HL-60/S4 treated with phorbol 12-myristate 13-acetate at 8.2 ng/mL for 4 days and 3 days (cell line): ENCODE results near the gene UTF1.

ENCODE experiments used
- in situ Hi-C: fragments of 300-500 bp; cut with MboI; formaldehyde crosslinking; loops from 2 replicates; pipeline ENCODE4 v1.15.0; 2022; ENCODE audit warnings: low sequenced_read_pairs

Gene UTF1

DNA sequence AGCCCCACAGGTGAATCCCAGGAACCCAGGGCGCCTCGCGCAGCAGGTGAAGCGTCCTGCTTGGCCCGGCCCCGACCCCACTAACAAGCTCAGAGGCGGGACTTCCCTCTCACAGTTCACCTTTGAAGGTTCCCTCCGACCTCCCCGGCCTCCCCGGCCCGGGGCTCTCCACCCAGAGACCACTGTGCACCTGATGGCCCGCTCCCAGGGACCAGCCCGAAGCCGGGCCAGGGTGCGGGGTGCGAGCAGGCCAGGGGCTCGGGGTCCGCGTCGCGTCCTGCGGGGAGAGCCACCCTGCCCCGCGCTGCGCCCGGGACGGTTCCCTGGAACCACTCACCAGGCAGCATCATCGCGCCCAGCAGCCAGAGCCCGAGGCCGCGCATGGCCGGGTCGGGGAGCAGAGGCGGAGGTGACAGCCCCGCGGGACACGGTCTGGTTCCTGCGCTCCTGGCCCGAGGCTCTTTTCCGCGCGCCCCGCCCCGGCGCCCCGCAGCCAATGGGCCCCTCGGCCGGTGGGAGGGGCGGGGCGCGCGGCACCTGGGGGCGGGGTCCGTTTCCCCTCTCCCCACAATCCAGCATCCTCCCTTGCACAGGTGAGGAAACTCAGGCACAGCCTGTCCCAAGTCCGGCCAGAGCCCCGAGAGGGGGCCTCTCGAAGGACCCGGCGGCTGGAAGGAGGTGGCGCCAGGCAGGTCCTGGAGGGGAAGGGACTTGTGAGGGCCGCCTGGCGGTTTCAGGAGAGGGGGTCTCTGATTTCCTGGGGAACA lies 46.6 kb downstream of the UTF1 start, which contains the start of gene ADAM8:
TSS of gene ADAM8 (minus strand) at position 434 of the 767 bp plus-strand sequence. CDS start at position 383, 51 bp downstream.
- in situ Hi-C loops = no loop called here

GRCh38 chr10:133277277-133277992 lies 47.4 kb downstream of the UTF1 start:
- in situ Hi-C loops = no loop called here

DNA sequence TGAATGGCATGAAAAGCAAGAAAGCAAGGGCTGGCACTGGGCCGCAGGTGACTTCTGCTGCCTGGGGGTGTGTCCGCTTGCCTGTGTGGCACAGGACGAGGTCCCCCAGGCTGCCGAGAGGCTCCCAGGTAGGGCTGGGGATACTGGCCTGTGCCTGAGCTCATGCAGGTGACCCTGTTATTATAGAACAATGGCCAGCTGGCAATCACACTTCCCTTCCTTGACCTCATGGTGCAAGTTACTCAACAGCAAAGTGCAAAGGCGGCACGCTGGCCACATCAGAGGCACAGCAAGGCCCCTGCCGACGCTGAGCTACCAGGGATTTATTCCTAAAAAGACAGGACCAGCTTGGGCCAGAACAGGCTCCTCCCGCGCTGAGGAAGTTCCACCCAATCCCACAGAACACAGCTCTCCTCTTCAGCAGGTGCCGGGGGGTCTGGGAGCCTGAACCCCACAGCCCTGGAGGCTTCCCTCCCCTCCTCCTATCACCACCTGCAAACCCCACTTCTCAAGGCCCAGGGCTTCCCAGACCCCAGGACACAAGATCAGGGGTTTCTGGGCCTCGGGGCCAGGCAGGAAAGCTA lies 48.1 kb downstream of the UTF1 start:
- in situ Hi-C loops = no loop called here

DNA sequence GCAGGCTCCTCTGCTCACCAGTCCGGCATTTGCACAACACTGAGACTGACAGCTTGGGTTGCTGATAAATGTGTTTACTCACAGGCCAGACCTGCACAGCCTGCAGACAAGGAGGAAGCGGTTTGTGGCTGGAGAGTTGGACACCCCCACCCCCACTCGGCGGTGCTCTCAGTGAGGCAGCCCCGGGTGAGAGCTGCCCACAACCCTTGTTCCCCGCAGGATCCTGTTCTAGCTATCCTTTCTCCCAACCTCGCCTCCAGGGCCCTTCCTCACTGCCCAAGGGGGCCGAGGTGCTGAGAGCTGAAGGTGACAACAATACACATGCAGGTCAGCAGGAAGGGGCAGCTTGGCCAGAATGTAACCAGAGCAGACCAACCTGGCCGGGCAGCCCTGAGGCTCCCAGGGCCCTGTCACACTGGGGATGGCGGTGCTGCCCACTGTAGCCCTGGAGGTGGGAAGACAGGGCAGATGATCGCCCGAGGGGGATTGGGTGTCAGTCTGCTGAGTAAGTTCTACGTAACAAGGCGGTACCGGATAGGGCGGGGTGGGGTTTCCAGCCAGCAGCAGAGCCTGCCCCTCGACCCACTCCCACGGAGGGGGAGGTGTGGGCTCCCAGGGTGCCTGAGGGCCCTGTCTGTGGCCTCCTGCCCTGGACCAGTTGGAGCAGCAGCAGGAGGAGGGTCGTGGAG lies 48.7 kb downstream of the UTF1 start:
- in situ Hi-C loops = no loop called here

- in situ Hi-C loops = no loop called here
Measured at GRCh38 chr10:133279326-133280226, 49.6 kb downstream of the UTF1 start.

DNA sequence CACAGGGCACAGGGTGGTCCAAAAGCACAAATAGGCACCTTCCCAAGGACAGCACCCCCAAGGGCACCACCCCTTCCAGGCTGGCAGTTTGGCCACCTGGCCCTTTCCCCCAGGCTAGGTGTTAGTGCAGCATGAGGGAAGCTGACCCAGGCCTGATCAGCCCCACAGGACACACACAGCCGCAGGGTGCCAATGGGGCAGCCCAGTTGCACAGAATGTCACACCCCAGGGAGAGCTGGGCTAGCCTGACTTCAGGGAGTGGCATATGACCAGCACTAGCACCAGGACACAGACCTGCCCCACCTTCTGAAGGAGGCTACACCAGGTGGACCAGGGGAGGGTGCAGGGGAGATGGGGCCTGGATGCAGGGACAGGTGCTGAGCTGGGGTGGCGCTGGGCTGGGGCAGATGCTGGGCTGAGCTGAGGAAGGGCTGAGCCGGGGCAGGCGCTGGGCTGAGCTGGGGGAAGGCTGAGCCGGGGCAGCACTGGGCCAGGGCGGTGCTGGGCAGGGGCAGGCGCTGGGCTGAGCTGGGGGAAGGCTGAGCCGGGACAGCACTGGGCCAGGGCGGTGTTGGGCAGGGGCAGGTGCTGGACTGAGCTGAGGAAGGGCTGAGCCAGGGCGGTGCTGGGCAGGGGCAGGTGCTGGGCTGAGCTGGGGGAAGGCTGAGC lies 50.5 kb downstream of the UTF1 start:
- in situ Hi-C loops = no loop called here

DNA sequence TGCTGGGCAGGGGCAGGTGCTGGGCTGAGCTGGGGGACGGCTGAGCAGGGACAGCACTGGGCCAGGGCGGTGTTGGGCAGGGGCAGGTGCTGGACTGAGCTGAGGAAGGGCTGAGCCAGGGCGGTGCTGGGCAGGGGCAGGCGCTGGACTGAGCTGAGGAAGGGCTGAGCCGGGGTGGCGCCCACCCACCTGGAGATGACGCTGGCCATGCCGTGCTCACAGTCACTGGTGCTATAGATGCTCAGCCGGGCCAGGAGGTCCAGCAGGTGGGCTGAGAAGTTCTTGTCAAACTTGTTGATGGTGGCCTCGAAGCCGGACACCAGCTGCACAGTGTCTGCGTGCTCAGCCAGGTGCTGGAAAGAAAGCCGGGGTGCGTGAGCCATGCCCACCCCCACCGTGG lies 51.1 kb downstream of the UTF1 start:
- in situ Hi-C loops = no loop called here
